Muscle of arm (tissue), 14 donors: ENCODE measurements around the gene MARCHF2. TPM values are rescaled to one million over a fixed set of nuclear protein-coding genes. Genes with fewer than 3 reads are reported as not detected.
A peak's percentile ranks its signal among the peaks of the same experiment; 100 is the strongest.
"Not testable (repeated sequence)": the region's sequence is repeated elsewhere in the genome, so short reads cannot be mapped to it uniquely, and the experiment has no call there.

Experiments used
- DNase-seq: peaks from one replicate; pipeline ENCODE4 v3.0.0-alpha.2; 2013
- long read RNA-seq, 11 donors: transcript quantifications; one replicate each; lab custom pipeline, GENCODE V29; 2026
- polyA plus RNA-seq, 12 donors: library from polyadenylated mRNA; unstranded; fragments of 120-200 nt; gene quantifications; one replicate each; pipeline ENCODE4 v1.2.1, GENCODE V29; 2013; ENCODE audit not compliant: insufficient read length in 12 of 12

The MARCHF2 gene, protein sequence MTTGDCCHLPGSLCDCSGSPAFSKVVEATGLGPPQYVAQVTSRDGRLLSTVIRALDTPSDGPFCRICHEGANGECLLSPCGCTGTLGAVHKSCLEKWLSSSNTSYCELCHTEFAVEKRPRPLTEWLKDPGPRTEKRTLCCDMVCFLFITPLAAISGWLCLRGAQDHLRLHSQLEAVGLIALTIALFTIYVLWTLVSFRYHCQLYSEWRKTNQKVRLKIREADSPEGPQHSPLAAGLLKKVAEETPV
- 10 to 100 TPM in 11 of 12 donors, not detected in 1; 10.6 to 15.2 (median 12.9) TPM for polyA plus RNA-seq
- long read RNA-seq, donor 1, partial matches to known transcripts = 0 of 6 reads
- long read RNA-seq, donor 1, other reads (novel, unspliced or antisense) = 0 of 6 reads
- long read RNA-seq, donor 2, partial matches to known transcripts = 0 of 5 reads
- long read RNA-seq, donor 2, other reads (novel, unspliced or antisense) = 0 of 5 reads
- long read RNA-seq, donor 3, partial matches to known transcripts = 0 of 2 reads
- long read RNA-seq, donor 3, other reads (novel, unspliced or antisense) = 0 of 2 reads
- long read RNA-seq, donor 4, partial matches to known transcripts = 0 of 3 reads
- long read RNA-seq, donor 4, other reads (novel, unspliced or antisense) = 0 of 3 reads
- long read RNA-seq, donor 5, transcript MARCH2-201 (5 exons, 1,376 nt) = major isoform, 10 of 18 reads
- long read RNA-seq, donor 5, partial matches to known transcripts = 0 of 18 reads
- long read RNA-seq, donor 5, other reads (novel, unspliced or antisense) = 5 of 18 reads
- long read RNA-seq, donor 6, partial matches to known transcripts = 0 of 3 reads
- long read RNA-seq, donor 6, other reads (novel, unspliced or antisense) = 0 of 3 reads
- long read RNA-seq, donor 7, partial matches to known transcripts = 0 of 2 reads
- long read RNA-seq, donor 7, other reads (novel, unspliced or antisense) = 0 of 2 reads
- long read RNA-seq, donor 8, transcript MARCH2-201 (5 exons, 1,376 nt) = major isoform, 6 of 33 reads
- long read RNA-seq, donor 8, partial matches to known transcripts = 26 of 33 reads
- long read RNA-seq, donor 8, other reads (novel, unspliced or antisense) = 0 of 33 reads
- long read RNA-seq, donor 9, partial matches to known transcripts = 0 of 2 reads
- long read RNA-seq, donor 9, other reads (novel, unspliced or antisense) = 0 of 2 reads
- long read RNA-seq, donor 10, partial matches to known transcripts = 0 of 5 reads
- long read RNA-seq, donor 10, other reads (novel, unspliced or antisense) = 0 of 5 reads
- long read RNA-seq, donor 11, partial matches to known transcripts = 0 of 6 reads
- long read RNA-seq, donor 11, other reads (novel, unspliced or antisense) = 0 of 6 reads

GRCh38 chr19:8412783-8413628 is at the start of gene MARCHF2:
Gene MARCHF2 (plus strand): TSS chr19:8413305. CDS start chr19:8421841, 8,536 bp downstream.
- DNase-seq = peak; percentile 96

DNA sequence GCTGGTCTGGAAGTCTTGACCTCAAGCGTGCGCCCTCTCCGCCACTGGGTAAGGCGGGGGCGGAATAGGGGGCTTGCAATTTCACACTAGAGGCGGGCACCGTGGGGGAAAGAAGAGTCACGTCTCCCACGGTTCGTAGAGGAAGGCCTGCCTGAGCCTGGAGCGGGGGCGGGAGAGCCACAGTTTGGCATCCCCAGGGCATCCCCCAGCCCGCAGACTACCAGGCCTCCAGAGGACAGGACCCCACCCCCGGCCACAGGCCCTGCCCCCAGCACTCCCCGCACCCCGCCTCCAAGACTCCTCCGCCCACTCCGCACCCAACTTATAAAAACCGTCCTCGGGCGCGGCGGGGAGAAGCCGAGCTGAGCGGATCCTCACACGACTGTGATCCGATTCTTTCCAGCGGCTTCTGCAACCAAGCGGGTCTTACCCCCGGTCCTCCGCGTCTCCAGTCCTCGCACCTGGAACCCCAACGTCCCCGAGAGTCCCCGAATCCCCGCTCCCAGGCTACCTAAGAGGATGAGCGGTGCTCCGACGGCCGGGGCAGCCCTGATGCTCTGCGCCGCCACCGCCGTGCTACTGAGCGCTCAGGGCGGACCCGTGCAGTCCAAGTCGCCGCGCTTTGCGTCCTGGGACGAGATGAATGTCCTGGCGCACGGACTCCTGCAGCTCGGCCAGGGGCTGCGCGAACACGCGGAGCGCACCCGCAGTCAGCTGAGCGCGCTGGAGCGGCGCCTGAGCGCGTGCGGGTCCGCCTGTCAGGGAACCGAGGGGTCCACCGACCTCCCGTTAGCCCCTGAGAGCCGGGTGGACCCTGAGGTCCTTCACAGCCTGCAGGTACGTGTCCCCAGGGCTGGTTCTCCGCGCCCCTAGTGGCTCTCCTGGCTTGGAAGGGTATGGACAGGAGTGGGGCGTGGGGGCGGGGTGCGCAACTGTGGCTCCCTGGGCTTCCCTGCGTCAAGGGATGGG is 49.0 kb upstream of the MARCHF2 start, which contains the start of gene ANGPTL4:
ANGPTL4 (plus strand) TSS at position 353 of the 969 bp plus-strand sequence; CDS start at position 520, 167 bp downstream.
- DNase-seq = peak; percentile 55

GRCh38 chr19:8366121-8366581 is 47.0 kb upstream of the MARCHF2 start:
- no peak for DNase-seq

DNA sequence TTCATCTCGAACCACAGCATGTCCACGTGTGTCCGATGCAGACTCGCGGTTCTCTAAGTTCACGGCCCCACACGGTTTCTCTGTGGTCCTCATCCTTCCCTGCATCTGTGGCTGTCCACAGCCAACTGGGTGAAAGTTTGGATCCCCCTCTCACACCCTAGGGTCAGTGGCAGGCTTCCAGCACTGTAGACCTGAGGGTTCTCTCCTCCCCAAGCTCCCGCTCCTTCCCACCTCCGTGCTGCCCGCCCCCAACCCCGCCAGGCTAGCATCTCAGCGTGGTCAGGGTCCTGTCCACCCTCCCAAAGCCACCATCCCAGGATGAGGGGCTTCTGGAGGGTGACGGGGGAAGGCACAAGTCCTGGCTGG is 46.2 kb upstream of the MARCHF2 start:
- DNase-seq = no peak

GRCh38 chr19:8367327-8368001 is 45.6 kb upstream of the MARCHF2 start:
- peak; percentile 79 for DNase-seq

DNA sequence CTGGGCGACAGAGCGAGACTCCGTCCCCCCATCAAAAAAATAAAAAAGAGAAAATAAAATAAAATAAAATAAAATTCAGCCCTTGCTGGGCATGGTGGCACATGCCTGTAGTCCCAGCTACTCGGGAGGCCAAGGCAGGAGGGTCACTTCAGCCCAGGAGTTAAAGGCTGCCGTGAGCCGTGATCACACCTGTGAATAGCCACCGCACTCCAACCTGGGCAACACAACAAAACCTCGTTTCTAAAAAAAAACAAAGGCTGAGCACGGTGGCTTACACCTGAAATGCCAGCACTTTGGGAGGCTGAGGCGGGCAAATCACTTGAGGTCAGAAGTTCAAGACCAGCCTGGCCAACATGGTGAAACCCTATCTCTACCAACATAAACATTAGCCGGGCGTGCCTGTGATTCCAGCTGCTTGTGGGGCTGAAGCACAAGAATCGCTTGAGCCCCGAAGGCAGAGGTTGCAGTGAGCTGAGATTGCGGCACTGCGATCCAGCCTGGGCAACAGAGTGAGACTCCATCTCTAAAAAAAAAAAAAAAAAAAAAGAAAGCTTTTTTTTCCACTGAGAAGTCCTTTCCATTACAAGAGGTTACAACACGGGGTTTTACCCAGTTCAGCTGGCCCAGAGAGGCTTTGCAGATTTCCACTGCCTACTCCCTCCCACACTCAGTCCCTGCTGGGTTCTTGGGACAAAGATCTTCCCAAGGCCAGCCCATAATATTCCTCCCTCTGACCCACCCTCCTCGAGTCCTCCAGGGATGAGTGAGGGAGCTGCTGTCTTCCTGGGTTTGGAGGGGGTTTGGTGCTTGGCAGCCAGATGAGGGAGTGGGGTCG is 42.7 kb upstream of the MARCHF2 start:
- DNase-seq = no peak

GRCh38 chr19:8371011-8371804 is 41.9 kb upstream of the MARCHF2 start:
- no peak for DNase-seq

- DNase-seq = no peak
These were observed 39.0 kb upstream of the MARCHF2 start for GRCh38 chr19:8373867-8374813.

- not testable (repeated sequence) for DNase-seq
These were observed 37.3 kb upstream of the MARCHF2 start for GRCh38 chr19:8375766-8376165.

- not testable (repeated sequence) for DNase-seq
These were observed 36.6 kb upstream of the MARCHF2 start for GRCh38 chr19:8376373-8376974.

DNA sequence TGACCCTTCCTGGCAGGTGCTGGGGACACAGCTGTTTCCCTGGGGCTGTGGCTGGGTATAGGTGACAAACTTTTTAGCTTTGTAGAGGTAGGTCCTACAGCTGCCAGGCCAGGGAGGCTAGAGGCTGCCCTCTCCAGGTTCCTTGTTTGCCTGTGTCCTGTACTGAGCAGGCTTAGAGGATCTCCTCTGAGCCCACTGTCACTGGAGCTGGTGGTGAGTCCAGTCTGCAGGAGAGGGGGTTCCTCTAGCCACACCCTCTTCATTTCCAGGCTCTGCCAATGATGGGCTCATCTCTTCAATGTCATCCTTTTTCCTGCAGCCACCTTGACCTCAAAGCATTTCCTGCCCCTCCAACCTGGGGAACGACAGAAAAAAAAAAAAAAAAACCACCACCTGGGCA is 35.5 kb upstream of the MARCHF2 start:
- DNase-seq = no peak

- not testable (repeated sequence) for DNase-seq
These were observed 33.8 kb upstream of the MARCHF2 start for GRCh38 chr19:8379156-8379891.

DNA sequence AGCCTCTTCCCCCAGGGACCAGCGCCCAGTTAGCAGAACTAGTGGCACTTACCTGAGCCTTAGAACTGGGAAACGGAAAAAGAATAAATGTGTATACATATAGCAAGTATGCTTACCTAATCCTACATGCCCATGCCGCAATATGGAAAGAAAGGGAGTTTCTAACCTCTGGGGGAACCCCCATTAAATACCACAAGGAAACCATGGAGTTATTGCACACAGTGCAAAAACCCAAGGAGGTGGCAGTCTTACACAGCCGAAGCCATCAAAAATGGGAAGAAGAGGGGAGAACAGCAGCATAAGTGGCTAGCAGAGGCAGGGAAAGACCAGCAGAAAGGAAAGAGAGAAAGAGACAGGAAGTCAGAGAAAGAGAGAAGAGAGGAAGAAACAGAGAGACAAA is 28.5 kb upstream of the MARCHF2 start:
- DNase-seq = not testable (repeated sequence)

DNA sequence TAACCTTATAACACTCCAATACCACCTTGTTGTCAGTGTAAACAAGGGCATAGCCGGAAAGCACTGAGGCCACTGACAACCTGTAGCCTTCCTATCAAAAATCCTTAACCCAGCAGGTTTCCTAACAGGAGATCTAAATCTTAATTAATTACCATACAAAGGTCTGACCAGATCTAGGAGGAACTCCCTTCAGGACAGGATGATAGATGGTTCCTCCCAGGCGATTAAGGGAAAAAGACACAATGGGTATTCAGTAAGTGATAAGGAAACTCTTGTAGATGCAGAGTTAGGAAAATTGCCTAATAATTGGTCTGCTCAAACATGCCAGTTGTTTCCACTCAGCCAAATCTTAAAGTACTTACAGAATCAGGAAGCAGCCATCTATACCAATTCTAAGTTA is 28.0 kb upstream of the MARCHF2 start:
- DNase-seq = not testable (repeated sequence)
